Measurements from ENCODE around the gene CHKA. TPM values are rescaled to one million over a fixed set of nuclear protein-coding genes. Genes with fewer than 3 reads are reported as not detected.

Gene CHKA
- polyA plus RNA-seq, 1 of the 3 experiments (the other 2 are of a cell fraction): 12.3 TPM

- H3F3A ChIP-seq (replicated peaks; ENCODE audit: insufficient read depth): no peaks in the 10 kb centered on the region
- H3K27ac ChIP-seq (ENCODE audit: low read depth in 2 of 2, low read length in 1 of 2): no peak overlapping the region
- H3K36me3 ChIP-seq (replicated peaks in 1 of 2; ENCODE audit: control insufficient read depth in 1 of 2, insufficient read depth in 2 of 2, low read length in 1 of 2): peaks cover 0 to 2% of the 10 kb centered on the region in 2 experiments
- DNase-seq: no peak
- no peaks in the 10 kb centered on the region for H3K9me3 ChIP-seq
- WGBS (ENCODE audit: low lambda C conversion rate): 100% methylated on average over 8 of the region's 8 CpGs
- no peaks in the 10 kb centered on the region for H3K4me1 ChIP-seq (ENCODE audit: control insufficient read depth in 1 of 2, insufficient read depth in 2 of 2, low read depth in 1 of 2, low read length in 1 of 2)
- ChIA-PET POLR2A (no interaction called here), CTCF (interaction anchor here (1.5 kb wide), 1 partner anchor 22 kb away, joined by 3 read pairs; no protein-coding TSS in a partner anchor)
- no peaks in the 10 kb centered on the region for H3K9me2 ChIP-seq
- H4K20me1 ChIP-seq (ENCODE audit: insufficient read depth): no peaks in the 10 kb centered on the region
- H3K4me3 ChIP-seq (ENCODE audit: low read depth in 2 of 2, low read length in 1 of 2): no peak overlapping the region
- no peak overlapping the region for H3K4me2 ChIP-seq
- no peak overlapping the region for H3K9ac ChIP-seq
- H3K27me3 ChIP-seq (ENCODE audit: insufficient read depth): no peaks in the 10 kb centered on the region
- H3K79me2 ChIP-seq (ENCODE audit: insufficient read depth): peaks cover 3% of the 10 kb centered on the region; the same call in 1 of the 2 replicates
- no peak overlapping the region for H2AFZ ChIP-seq (ENCODE audit: low read depth)
- no peak for TF ChIP-seq MXI1 (IDR thresholded peaks at IDR 0.05; ENCODE audit: low read depth, low read length)
- TF ChIP-seq RAD21 (IDR thresholded peaks at IDR 0.05; ENCODE audit: low read length): no peak
- TF ChIP-seq TAF1 (IDR thresholded peaks at IDR 0.05; ENCODE audit: borderline replicate concordance, low read depth, low read length): no peak
- TF ChIP-seq ZBTB33 (IDR thresholded peaks at IDR 0.05; ENCODE audit: borderline replicate concordance, low read depth): no peak
- TF ChIP-seq TCF12 (IDR thresholded peaks at IDR 0.05): no peak
- TF ChIP-seq GATA2 (CRISPR knock-in tag; IDR thresholded peaks at IDR 0.05): no peak
- no peak for TF ChIP-seq FOXJ3 (CRISPR knock-in tag; IDR thresholded peaks at IDR 0.05)
- no peak for TF ChIP-seq SIN3A (IDR thresholded peaks at IDR 0.05; ENCODE audit: borderline replicate concordance, low read depth, low read length)
- TF ChIP-seq POLR2AphosphoS5 (IDR thresholded peaks at IDR 0.05; ENCODE audit: low read depth, low read length): no peak
- no peak for TF ChIP-seq USF1 (IDR thresholded peaks at IDR 0.05; ENCODE audit: borderline replicate concordance, low read depth)
- TF ChIP-seq REST (IDR thresholded peaks at IDR 0.05; ENCODE audit: low read depth, low read length): no peak
- no peak for TF ChIP-seq RCOR1 (IDR thresholded peaks at IDR 0.05; ENCODE audit: low read length)
- no peak for TF ChIP-seq YY1 (IDR thresholded peaks at IDR 0.05; ENCODE audit: low read depth)
- no peak for TF ChIP-seq MEF2A (IDR thresholded peaks at IDR 0.05; ENCODE audit: borderline replicate concordance, low read depth)
- TF ChIP-seq EZH2phosphoT487 (IDR thresholded peaks at IDR 0.05; ENCODE audit: borderline replicate concordance, low read depth): no peak
- no peak for TF ChIP-seq RFX5 (IDR thresholded peaks at IDR 0.05; ENCODE audit: low read length)
- TF ChIP-seq FOXM1 (IDR thresholded peaks at IDR 0.05; ENCODE audit: low read depth): no peak
- TF ChIP-seq PBX3 (IDR thresholded peaks at IDR 0.05): no peak
- TF ChIP-seq JUND (IDR thresholded peaks at IDR 0.05): no peak
Observed at GRCh38 chr11:68080860-68081259, 40.3 kb downstream of the CHKA start.

Data from SK-N-SH (cell line).